Measurements from ENCODE around the gene MRPL12. TPM values are rescaled to one million over a fixed set of nuclear protein-coding genes. Genes with fewer than 3 reads are reported as not detected.

MRPL12 gene
- total and polyA plus RNA-seq, 2 of the 13 experiments (the other 11 are each of a cell fraction or from before 2014, with no cell fraction given) = 39.1 to 94.1 TPM

GRCh38 chr17:81727324-81728031 is 24.3 kb downstream of the MRPL12 start (continued):
- peak; percentile 90 for TF ChIP-seq KDM3A (CRISPR knock-in tag; IDR thresholded peaks at IDR 0.05; ENCODE audit: low read depth)
- TF ChIP-seq NFYC (CRISPR knock-in tag; IDR thresholded peaks at IDR 0.05) = peak; percentile 94
- no peak for TF ChIP-seq SRF (IDR thresholded peaks at IDR 0.05; ENCODE audit: low read depth, low read length)
- no peak; the same call in 1 of the 2 replicates for TF ChIP-seq ATRX (CRISPR knock-in tag; IDR thresholded peaks at IDR 0.05; ENCODE audit: borderline replicate concordance)
- TF ChIP-seq REL (CRISPR knock-in tag; conservative IDR thresholded peaks at IDR 0.05) = peak; percentile 83
- TF ChIP-seq ZNF773 (CRISPR knock-in tag; IDR thresholded peaks at IDR 0.05; ENCODE audit: borderline replicate concordance) = peak; percentile 98
- peak; percentile 85; the same call in 1 of the 2 replicates for TF ChIP-seq DDIT3 (CRISPR knock-in tag; IDR thresholded peaks at IDR 0.05)
- peak; percentile 96 for TF ChIP-seq TEF (CRISPR knock-in tag; IDR thresholded peaks at IDR 0.05)
- TF ChIP-seq ZBTB7B (CRISPR knock-in tag; IDR thresholded peaks at IDR 0.05) = peak; percentile 59; the same call in 1 of the 2 replicates
- TF ChIP-seq FOXP1 (IDR thresholded peaks at IDR 0.05) = no peak
- peak; percentile 19; the same call in 1 of the 2 replicates for TF ChIP-seq FOXP1 (CRISPR knock-in tag; IDR thresholded peaks at IDR 0.05)
- peak; percentile 35; the same call in 1 of the 2 replicates for TF ChIP-seq MAZ (IDR thresholded peaks at IDR 0.05; ENCODE audit: borderline replicate concordance, low read depth, low read length)
- TF ChIP-seq MAZ (CRISPR knock-in tag; IDR thresholded peaks at IDR 0.05; ENCODE audit: low read depth) = peak; percentile 81
- TF ChIP-seq ZNF10 (CRISPR knock-in tag; IDR thresholded peaks at IDR 0.05; ENCODE audit: borderline replicate concordance, low read depth) = no peak
- TF ChIP-seq ETV5 (CRISPR knock-in tag; IDR thresholded peaks at IDR 0.05; ENCODE audit: borderline replicate concordance) = peak; percentile 87
- peak; percentile 94 for TF ChIP-seq ZBED4 (CRISPR knock-in tag; IDR thresholded peaks at IDR 0.05; ENCODE audit: borderline replicate concordance)
- peak; percentile 80 for TF ChIP-seq ZBTB21 (CRISPR knock-in tag; IDR thresholded peaks at IDR 0.05)
- peak; percentile 61; the same call in 1 of the 2 replicates for TF ChIP-seq ZNF790 (CRISPR knock-in tag; IDR thresholded peaks at IDR 0.05; ENCODE audit: borderline replicate concordance)
- peak; percentile 93 for TF ChIP-seq ZNF431 (CRISPR knock-in tag; IDR thresholded peaks at IDR 0.05; ENCODE audit: borderline replicate concordance, low read depth)
- peak; percentile 31; the same call in 1 of the 2 replicates for TF ChIP-seq ZMAT5 (CRISPR knock-in tag; IDR thresholded peaks at IDR 0.05; ENCODE audit: borderline replicate concordance, low read depth)
- no peak for TF ChIP-seq ARNT (IDR thresholded peaks at IDR 0.05)
- TF ChIP-seq ZNF296 (CRISPR knock-in tag; conservative IDR thresholded peaks at IDR 0.05) = peak; percentile 93
- TF ChIP-seq KAT2B (IDR thresholded peaks at IDR 0.05; ENCODE audit: borderline replicate concordance, low read depth, low read length) = no peak
- TF ChIP-seq MAFG (CRISPR knock-in tag; IDR thresholded peaks at IDR 0.05) = no peak
- TF ChIP-seq ZNF362 (CRISPR knock-in tag; IDR thresholded peaks at IDR 0.05; ENCODE audit: borderline replicate concordance) = peak; percentile 93

Data from HepG2 (cell line).